EL (cell line): ENCODE data around the gene CDYL.
"Not testable (repeated sequence)": the region's sequence is repeated elsewhere in the genome, so short reads cannot be mapped to it uniquely, and the experiment has no call there.

Source experiments
- DNase-seq: peaks from one replicate; pipeline ENCODE4 v3.0.0-alpha.2; 2016

CDYL gene

GRCh38 chr6:4849226-4850022 lies 73.2 kb downstream of the CDYL start:
- DNase-seq: peak; percentile 5

- DNase-seq: no peak
These were observed 74.8 kb downstream of the CDYL start for GRCh38 chr6:4851035-4851434.

- DNase-seq: not testable (repeated sequence)
These were observed 76.0 kb downstream of the CDYL start for GRCh38 chr6:4852186-4852585.

GRCh38 chr6:4852938-4853337 lies 76.7 kb downstream of the CDYL start:
- no peak for DNase-seq

- no peak for DNase-seq
These were observed 77.1 kb downstream of the CDYL start for GRCh38 chr6:4853349-4853748.

- no peak for DNase-seq
These were observed 77.7 kb downstream of the CDYL start for GRCh38 chr6:4853782-4854511.

GRCh38 chr6:4856785-4857184 lies 80.6 kb downstream of the CDYL start:
- DNase-seq: no peak

GRCh38 chr6:4858194-4859015 lies 82.2 kb downstream of the CDYL start:
- no peak for DNase-seq

- DNase-seq: no peak
These were observed 84.2 kb downstream of the CDYL start for GRCh38 chr6:4860387-4860786.

GRCh38 chr6:4861564-4861963 lies 85.4 kb downstream of the CDYL start:
- DNase-seq: no peak

- no peak for DNase-seq
These were observed 88.3 kb downstream of the CDYL start for GRCh38 chr6:4864519-4864918.

- not testable (repeated sequence) for DNase-seq
These were observed 88.8 kb downstream of the CDYL start for GRCh38 chr6:4865006-4865405.

- DNase-seq: peak; percentile 16
These were observed 94.8 kb downstream of the CDYL start for GRCh38 chr6:4870821-4871494.

- no peak for DNase-seq
These were observed 95.6 kb downstream of the CDYL start for GRCh38 chr6:4871825-4872224.

GRCh38 chr6:4872841-4873240 lies 96.6 kb downstream of the CDYL start:
- no peak for DNase-seq

GRCh38 chr6:4873928-4874327 lies 97.7 kb downstream of the CDYL start:
- DNase-seq: no peak

- no peak for DNase-seq
These were observed 103.6 kb downstream of the CDYL start for GRCh38 chr6:4879741-4880275.

- DNase-seq: no peak
These were observed 104.2 kb downstream of the CDYL start for GRCh38 chr6:4880363-4880762.

- no peak for DNase-seq
These were observed 107.1 kb downstream of the CDYL start for GRCh38 chr6:4883298-4883697.

- DNase-seq: no peak
These were observed 108.6 kb downstream of the CDYL start for GRCh38 chr6:4884646-4885340.

- no peak for DNase-seq
These were observed 109.2 kb downstream of the CDYL start for GRCh38 chr6:4885341-4885933.

GRCh38 chr6:4888841-4889240 lies 112.6 kb downstream of the CDYL start:
- DNase-seq: no peak
